Erythroblast (primary cell): Measurements from ENCODE around the gene PIAS4.

ENCODE experiments used
- GATA1 ChIP-seq: IDR thresholded peaks from 2 replicates; pipeline ENCODE4 v1.6.1; 2011; ENCODE audit warnings: low read depth, mild to moderate bottlenecking, control low read depth, low read length, moderate library complexity
- POLR2A ChIP-seq: IDR thresholded peaks from 2 replicates; pipeline ENCODE4 v1.6.1; 2011; ENCODE audit warnings: mild to moderate bottlenecking, low read length

DNA sequence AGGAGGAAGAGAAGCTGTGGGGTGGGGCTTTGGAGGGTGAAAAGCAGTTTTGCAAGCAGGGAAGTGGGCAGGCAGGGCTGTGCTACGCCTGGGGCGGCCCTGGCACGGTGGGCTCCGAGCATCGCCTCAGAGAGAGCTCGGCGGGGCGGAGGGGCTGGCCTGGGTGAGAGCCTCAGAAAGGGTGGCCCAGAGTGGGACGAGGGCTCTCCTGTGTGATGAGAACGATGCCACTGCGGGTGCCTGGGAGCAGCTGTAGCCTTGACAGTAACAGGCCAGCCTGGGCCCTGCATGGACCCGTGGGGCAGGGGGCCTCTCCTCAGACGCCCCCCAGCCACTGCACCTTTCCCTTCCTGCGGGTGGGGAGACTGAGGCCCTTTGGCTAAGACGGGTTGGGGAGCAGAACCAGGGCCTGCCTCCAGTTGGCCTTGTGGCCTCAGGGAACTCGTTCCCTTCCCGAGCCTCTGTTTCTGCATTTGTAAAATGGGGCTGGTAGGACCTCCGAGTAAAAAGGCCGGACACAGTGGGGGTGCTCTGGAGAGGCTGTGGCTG lies 27.6 kb downstream of the PIAS4 start:
- TF ChIP-seq POLR2A, result no peak
- no peak for TF ChIP-seq GATA1
